KG1 (cell line): Measurements from ENCODE around the gene OSBPL8.

ENCODE experiments used
- DNase-seq: peaks from one replicate; lab custom pipeline; 2025; lab: John Stamatoyannopoulos, UW

OSBPL8 gene

GRCh38 chr12:76555231-76555767, 4.3 kb downstream of the OSBPL8 start:
- DNase-seq: no peak

DNA sequence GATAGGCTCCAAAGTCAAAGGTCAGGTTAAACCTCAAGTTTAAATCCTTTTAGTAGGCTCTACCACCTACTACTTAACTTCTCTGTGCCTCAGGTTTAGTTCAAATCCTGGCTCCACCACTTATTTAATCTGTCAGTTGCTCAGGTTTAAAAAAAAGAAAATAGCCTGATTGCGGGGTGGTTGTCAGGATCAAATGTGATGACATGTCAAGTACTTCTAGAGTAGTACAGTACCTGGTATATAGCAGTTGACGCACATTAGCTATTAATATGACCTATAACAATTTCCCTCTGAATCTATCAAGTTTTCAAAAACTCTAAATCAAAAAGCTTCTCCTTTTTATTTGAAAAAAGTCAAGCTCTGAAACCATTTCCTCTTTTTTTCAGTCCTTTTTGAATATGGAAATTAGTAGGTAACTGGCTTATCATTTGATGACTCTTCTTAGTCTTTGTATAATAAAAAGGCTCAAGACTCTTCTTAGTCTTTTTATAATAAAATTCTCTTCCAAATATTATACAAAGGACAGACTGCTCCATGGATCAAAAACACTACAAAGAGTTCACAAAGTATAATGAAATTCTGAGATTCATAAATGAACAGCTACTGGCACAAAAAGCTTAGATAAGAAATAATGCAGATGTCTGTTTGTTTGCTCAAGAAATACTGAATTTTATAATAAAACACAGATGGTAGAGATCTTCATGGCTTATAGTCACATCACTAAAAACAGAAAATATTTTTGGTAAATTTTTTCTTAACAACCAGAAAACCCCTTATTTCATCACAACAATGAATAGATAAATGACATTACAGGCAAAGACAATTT, 5.0 kb downstream of the OSBPL8 start:
- DNase-seq: no peak

DNA sequence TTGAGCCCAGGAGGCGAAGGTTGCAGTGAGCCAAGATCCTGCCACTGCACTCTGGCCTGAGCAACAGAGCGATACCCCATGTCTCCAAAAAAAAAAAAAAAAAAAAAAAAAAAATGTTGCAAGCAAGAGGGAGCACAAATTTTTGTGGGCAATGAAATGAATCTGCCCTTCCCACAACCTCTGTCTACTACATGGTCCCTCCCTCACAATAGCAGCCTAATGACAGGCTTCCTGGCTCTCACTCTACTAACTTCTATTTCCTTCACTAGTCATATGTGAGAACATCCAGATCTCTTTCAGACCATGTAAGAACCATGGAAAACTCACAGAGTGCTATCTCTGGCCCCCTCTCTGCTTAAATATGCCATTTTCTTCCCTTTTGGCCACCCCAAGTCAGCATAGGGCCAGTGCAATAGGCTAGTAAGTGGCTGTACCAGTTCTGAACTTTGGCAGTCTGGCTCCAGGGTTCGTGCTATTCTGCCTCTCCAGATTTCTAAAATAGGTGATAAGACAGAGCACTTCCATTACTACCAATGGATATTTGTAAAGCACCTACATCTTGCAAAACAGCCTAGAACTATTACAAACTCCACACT, 7.1 kb downstream of the OSBPL8 start:
- no peak for DNase-seq

- DNase-seq: no peak
These were observed 8.1 kb downstream of the OSBPL8 start for GRCh38 chr12:76551482-76551888.

GRCh38 chr12:76549131-76549530, 10.4 kb downstream of the OSBPL8 start:
- no peak for DNase-seq

- DNase-seq: no peak
These were observed 11.2 kb downstream of the OSBPL8 start for GRCh38 chr12:76548222-76548837.

- no peak for DNase-seq
These were observed 12.0 kb downstream of the OSBPL8 start for GRCh38 chr12:76547526-76547925.

GRCh38 chr12:76546889-76547288, 12.7 kb downstream of the OSBPL8 start:
- DNase-seq: no peak

DNA sequence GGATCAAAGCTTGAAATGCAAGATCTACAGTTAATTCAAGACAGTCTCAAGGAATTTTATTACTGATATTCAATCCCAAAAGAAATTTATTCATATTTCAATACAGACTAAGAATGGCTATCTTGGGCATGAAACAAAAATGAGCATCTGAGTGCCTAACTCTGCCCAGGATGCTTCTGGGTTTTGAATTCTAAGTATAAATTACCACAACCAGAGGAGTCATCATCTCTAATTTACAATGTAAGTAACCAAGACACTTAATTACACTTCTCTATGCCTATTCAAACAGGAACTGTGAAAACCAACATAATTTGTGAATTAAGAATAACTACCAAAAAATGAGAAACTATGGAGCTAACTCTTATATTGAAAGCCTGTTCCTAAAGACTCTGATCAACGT, 14.1 kb downstream of the OSBPL8 start:
- DNase-seq: no peak

DNA sequence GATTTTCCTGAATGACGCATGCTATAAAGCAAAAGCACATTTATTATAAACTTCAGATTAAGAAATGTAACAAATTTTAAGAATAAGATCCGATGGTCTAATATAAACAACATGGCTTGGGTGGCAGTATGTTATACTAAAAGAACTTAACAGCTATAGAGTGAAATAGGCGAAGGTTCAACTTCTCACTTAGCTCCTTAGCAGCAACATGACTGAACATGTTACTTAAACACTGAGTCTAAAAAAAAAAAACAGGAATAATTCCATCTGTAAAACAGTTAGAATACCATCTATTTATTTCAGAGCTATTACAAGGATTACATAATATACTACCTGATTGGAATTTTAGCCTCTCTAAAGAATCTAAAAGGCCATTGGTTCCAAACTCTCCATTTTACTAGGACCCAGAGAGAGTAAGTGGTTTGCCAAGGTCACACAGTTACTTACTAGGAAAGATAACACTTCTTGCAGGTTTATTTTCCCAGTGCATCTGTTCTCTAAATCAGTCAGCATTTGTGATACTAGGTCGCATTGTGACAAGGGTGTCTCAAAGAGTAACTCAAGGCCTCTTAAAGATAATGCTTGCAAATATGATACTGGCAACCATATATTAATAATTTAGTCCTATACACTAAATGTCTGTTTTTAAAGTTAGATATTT, 14.8 kb downstream of the OSBPL8 start:
- no peak for DNase-seq

- DNase-seq: no peak
These were observed 15.7 kb downstream of the OSBPL8 start for GRCh38 chr12:76543813-76544347.

DNA sequence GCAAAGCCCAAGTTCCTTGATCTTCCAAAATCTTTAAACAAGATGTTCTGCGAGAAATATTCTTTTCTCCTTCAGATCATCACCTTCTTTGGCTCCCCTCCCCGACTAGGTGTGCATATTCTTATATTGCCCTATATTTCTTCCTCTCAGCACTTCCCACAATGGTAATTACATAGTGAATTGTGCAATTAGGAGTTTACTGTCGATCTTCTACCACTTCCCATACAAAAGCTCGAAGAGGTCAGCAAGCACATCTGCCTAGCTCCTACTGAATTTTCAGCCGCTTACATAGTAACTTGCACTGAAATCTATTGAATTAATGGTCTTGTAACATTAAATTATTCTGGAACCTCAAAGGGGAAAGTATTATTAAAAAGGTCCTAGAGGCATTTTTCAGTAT, 16.7 kb downstream of the OSBPL8 start:
- no peak for DNase-seq

- no peak for DNase-seq
These were observed 19.8 kb downstream of the OSBPL8 start for GRCh38 chr12:76539727-76540126.

DNA sequence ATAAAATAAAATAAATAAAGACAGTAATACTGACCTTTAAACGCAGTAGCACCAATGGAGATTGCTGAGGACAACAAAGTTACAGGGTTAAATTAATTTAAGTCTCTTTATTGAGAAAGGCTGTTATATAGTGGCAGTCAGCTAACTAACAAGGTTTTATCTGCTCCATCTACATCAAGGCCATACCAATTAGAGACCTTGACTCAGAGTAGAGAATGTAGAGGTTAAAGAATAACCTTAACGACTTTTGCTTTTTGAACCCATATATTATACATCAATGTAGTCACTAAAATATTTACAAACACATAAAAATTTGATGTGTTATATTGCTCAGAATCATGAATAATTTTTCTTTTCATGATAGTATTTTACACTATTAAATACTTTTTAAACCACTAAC, 21.6 kb downstream of the OSBPL8 start:
- DNase-seq: no peak

DNA sequence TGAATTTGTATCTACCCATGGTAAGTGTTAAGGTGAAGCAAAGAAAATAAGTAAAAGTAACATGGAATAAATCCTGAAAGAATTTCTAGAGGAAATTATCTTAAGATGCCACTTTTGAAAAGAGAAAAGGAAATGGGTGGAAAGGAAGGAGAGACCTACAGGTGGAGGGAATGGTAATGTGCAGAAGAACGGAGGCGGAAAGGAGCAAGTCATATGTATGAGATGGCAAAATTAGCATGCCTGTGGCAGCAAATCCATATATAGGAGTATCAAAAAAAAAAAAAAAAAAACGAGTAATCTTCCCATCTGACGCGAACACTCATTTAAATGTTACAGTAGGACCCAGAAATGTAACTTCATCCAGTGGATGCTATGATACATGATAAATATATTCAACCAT, 23.0 kb downstream of the OSBPL8 start:
- DNase-seq: no peak

- DNase-seq: no peak
These were observed 24.4 kb downstream of the OSBPL8 start for GRCh38 chr12:76535170-76535569.

DNA sequence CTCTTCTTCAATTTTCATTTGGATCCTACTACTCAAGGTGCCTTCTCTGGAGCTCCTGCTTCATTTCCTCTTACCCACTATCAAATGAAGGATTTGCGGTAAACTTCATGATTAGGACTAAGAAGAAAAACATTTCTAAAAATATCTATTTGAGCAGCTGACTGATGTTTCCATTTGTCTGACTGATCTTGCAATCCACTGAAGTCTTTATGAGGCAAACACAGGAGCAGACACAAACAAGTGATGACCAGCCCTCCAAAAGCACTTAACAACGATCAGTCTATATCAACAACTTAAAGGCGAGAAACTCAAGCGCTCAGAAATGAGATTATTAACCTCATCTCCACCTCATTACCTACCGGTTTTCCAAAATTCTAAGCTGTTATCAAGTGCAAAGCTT, 26.2 kb downstream of the OSBPL8 start:
- no peak for DNase-seq

DNA sequence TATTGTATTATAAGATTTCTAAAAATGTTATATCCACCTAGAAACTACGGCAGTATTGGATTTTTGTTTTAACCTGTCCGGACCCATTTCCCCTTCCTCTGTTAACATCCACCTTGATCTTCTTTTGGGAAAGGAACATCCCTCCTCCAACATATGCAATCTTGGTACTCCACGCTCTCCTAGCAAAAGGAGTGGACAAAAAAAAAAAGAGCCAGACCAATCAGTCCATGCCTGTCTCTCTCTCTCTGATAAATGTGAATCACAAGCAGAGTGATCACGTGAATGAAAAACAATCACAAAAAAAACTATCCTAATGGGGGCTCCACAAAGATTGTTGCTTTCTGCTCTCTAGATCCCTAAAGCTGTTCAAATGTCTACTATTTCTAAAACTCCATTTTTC, 27.1 kb downstream of the OSBPL8 start:
- no peak for DNase-seq

GRCh38 chr12:76531056-76531455, 28.5 kb downstream of the OSBPL8 start:
- DNase-seq: no peak

DNA sequence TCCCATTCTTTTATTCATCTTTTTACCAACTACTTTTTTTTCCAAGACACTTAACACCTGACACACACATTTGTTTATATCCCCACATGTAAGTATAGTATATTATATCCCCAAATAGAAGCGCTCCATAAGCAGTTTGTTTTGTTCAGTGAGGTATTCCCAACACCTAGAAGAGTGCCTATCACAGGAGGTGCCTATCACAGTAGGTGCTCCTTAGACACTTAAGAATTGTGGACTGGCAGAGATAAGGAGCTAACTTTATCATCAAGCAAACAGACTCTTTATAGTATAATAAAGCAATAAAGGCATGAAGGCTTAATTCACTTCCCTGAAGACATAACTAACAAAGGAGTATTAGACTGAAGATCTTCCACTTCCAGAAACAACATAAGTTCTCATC, 29.1 kb downstream of the OSBPL8 start:
- no peak for DNase-seq

DNA sequence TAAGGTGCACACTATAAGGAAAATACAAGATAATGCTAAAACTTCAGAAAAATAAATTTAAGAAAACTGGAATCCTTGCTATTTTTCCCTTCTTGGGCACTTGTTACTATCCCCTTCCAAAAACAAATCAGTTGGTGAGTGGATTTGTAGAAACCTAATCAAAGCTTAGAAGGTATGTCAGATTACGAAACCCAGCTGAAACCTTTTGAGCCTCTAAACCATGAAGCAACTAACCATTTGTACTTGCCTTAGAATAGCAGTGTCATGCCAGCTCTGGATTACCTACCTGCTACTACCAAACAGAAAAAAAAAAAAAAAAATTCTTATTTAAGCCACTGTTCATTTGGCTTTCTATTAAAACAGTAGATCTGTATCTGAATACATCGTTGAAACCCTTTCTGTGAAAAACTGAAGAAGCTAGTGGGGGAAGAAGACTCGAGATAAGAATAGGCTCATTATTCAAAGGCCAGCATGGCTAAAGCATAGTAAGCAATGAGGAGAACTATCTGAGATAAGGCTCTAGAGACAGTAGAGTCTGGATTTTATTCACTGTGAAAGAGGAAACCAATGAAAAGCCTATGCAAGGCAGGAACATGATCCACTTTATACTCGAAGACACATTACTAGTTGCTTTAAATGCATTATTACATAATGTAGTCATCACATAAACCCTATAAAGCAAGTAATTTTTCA, 30.2 kb downstream of the OSBPL8 start:
- no peak for DNase-seq

- no peak for DNase-seq
These were observed 36.2 kb downstream of the OSBPL8 start for GRCh38 chr12:76523408-76523807.
